Esophagus squamous epithelium (tissue), 4 donors: ENCODE results near the gene HECA.

Experiments used
- POLR2A ChIP-seq, 4 donors: fragments of 450-650 bp; IDR thresholded peaks; one replicate each; pipeline ENCODE4 v1.6.1; 2017; ENCODE audit warnings: antibody characterized with exemption in 4 of 4, mild to moderate bottlenecking in 4 of 4, moderate library complexity in 3 of 4
- TF ChIP-seq, protein P1 (sequence below), 6 experiments: fragments of 450-650 bp in 4 of 6; fragments of 200-600 bp in 2 of 6; sonication (generic) in 2 of 6; IDR thresholded peaks; one replicate each; pipeline ENCODE4 v1.5.1; 2016 to 2019; ENCODE audit warnings: antibody characterized with exemption in 6 of 6, mild to moderate bottlenecking in 4 of 6, moderate library complexity in 4 of 6

DNA sequence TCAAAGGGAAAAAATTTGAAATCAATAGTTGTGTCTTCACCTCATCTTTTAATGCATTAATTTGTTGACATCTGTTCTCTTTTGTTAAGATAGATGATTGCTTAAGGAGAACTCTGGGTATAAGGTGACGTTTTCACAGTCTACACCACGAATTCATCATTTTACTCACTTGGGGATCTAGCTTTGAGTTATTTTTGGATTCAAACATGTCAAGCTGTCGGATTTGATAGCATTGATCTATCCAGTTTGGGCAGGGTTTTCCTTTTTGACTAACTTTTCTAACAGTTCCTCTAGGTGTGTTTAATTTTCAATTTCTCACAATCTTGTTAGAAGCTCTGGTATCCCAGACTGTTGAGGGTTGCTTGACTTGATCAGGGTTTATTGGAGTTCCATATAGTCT, 49.6 kb downstream of the HECA start:
- TF ChIP-seq, protein P1, sequence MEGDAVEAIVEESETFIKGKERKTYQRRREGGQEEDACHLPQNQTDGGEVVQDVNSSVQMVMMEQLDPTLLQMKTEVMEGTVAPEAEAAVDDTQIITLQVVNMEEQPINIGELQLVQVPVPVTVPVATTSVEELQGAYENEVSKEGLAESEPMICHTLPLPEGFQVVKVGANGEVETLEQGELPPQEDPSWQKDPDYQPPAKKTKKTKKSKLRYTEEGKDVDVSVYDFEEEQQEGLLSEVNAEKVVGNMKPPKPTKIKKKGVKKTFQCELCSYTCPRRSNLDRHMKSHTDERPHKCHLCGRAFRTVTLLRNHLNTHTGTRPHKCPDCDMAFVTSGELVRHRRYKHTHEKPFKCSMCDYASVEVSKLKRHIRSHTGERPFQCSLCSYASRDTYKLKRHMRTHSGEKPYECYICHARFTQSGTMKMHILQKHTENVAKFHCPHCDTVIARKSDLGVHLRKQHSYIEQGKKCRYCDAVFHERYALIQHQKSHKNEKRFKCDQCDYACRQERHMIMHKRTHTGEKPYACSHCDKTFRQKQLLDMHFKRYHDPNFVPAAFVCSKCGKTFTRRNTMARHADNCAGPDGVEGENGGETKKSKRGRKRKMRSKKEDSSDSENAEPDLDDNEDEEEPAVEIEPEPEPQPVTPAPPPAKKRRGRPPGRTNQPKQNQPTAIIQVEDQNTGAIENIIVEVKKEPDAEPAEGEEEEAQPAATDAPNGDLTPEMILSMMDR (IDR thresholded peaks at IDR 0.05): no peak
- no peak for TF ChIP-seq POLR2A (IDR thresholded peaks at IDR 0.05)
